Thoracic aorta (tissue), 2 donors: Measurements from ENCODE around the gene NDRG3. TPM values are rescaled to one million over a fixed set of nuclear protein-coding genes. Genes with fewer than 3 reads are reported as not detected.

Experiments used
- ATAC-seq: fragments of 150-250 bp; one replicate; pipeline ENCODE4 v1.8.0; 2017; ENCODE audit warnings: low read depth; ENCODE audit not compliant: insufficient number of reproducible peaks, low FRiP score
- DNase-seq: peaks from one replicate; pipeline ENCODE4 v3.0.0-alpha.2; 2020; ENCODE audit warnings: low spot score
- H3K27ac ChIP-seq, 2 donors: fragments of 200-600 bp; sonication (generic); 1 replicate in 1 of 2; 2 replicates in 1 of 2; pipeline ENCODE4 v1.5.1; 2016; ENCODE audit warnings: mild to moderate bottlenecking in 2 of 2, moderate library complexity in 2 of 2
- H3K27me3 ChIP-seq: fragments of 200-600 bp; sonication (generic); replicated peaks from 2 replicates; pipeline ENCODE4 v1.6.0; 2016; ENCODE audit warnings: mild to moderate bottlenecking; ENCODE audit not compliant: insufficient read depth
- H3K36me3 ChIP-seq: fragments of 200-600 bp; sonication (generic); one replicate; pipeline ENCODE4 v1.5.1; 2016
- H3K4me1 ChIP-seq, 2 donors: fragments of 200-600 bp; sonication (generic); 1 replicate in 1 of 2; 2 replicates in 1 of 2; pipeline versions ENCODE4 v1.5.1 to v1.6.0; 2016; ENCODE audit warnings: low read depth in 2 of 2, mild to moderate bottlenecking in 1 of 2; ENCODE audit not compliant: control insufficient read depth in 1 of 2
- H3K4me3 ChIP-seq: fragments of 200-600 bp; sonication (generic); 2 replicates; pipeline ENCODE4 v1.5.1; 2016; ENCODE audit warnings: mild to moderate bottlenecking
- H3K9me3 ChIP-seq: fragments of 200-600 bp; sonication (generic); 2 replicates; pipeline ENCODE4 v1.5.1; 2016
- total RNA-seq, 2 donors: library from RNA; depleted of rRNA; stranded (reverse); fragments of >200 nt; gene quantifications; one replicate each; pipeline versions ENCODE4 v1.1.0 to v1.2.3, GENCODE V29; 2016
- TF ChIP-seq, protein P1 (sequence below): fragments of 200-600 bp; sonication (generic); IDR thresholded peaks from one replicate; pipeline ENCODE4 v1.5.1; 2019; ENCODE audit warnings: antibody characterized with exemption

Gene NDRG3
- total RNA-seq, 2 donors from 2014 or later: 50.9 to 57.7 TPM

DNA sequence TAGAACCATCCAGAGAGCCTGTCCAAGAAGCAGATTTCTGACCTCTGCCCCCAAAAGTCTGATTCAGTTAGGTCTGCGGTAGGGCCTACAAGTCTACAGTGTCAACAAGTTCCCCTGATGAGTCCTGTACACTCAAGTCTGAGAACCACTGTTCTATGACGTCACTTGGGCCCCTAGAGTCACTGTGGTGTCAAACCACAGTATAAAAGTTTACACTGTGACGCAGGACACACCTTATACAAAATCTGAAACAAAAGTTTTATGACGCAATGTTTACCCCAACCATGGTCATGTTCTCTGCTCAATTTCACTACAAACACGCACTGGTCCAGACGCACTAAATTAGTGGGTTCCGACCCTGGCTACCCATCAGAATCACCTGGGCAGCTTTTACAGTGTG is 117.8 kb downstream of the NDRG3 start:
- Histone ChIP-seq H3K9me3 (no peaks in the 10 kb centered on the region), H3K27ac (no peak overlapping the region), H3K4me1 (no peaks in the 10 kb centered on the region), H3K27me3 (no peaks in the 10 kb centered on the region), H3K36me3 (no peaks in the 10 kb centered on the region), H3K4me3 (no peak overlapping the region)
- ATAC-seq: no peak
- no peak for DNase-seq
- TF ChIP-seq, protein P1, sequence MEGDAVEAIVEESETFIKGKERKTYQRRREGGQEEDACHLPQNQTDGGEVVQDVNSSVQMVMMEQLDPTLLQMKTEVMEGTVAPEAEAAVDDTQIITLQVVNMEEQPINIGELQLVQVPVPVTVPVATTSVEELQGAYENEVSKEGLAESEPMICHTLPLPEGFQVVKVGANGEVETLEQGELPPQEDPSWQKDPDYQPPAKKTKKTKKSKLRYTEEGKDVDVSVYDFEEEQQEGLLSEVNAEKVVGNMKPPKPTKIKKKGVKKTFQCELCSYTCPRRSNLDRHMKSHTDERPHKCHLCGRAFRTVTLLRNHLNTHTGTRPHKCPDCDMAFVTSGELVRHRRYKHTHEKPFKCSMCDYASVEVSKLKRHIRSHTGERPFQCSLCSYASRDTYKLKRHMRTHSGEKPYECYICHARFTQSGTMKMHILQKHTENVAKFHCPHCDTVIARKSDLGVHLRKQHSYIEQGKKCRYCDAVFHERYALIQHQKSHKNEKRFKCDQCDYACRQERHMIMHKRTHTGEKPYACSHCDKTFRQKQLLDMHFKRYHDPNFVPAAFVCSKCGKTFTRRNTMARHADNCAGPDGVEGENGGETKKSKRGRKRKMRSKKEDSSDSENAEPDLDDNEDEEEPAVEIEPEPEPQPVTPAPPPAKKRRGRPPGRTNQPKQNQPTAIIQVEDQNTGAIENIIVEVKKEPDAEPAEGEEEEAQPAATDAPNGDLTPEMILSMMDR: no peak

DNA sequence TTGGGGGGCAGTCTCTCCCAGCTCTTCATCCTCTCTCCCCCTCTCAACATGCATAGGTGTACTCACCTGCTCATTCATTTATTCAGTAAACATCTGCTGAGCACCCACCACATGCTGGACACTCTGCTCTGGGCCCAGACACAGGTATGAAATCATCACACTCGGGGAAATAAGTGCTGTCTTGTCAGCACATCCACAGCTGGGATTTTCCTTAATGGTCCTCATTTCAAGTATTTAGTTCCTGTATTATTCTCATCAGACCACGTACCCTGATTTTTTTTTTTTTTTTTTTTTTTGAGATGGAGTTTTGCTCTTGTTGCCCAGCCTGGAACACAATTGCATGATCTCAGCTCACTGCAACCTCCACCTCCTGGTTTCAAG is 121.0 kb downstream of the NDRG3 start:
- Histone ChIP-seq H3K9me3 (no peaks in the 10 kb centered on the region), H3K4me1 (no peaks in the 10 kb centered on the region), H3K36me3 (no peaks in the 10 kb centered on the region), H3K27me3 (no peaks in the 10 kb centered on the region), H3K4me3 (no peak overlapping the region), H3K27ac (no peak overlapping the region)
- TF ChIP-seq, protein P1: no peak
- ATAC-seq (no peak), DNase-seq (no peak)

DNA sequence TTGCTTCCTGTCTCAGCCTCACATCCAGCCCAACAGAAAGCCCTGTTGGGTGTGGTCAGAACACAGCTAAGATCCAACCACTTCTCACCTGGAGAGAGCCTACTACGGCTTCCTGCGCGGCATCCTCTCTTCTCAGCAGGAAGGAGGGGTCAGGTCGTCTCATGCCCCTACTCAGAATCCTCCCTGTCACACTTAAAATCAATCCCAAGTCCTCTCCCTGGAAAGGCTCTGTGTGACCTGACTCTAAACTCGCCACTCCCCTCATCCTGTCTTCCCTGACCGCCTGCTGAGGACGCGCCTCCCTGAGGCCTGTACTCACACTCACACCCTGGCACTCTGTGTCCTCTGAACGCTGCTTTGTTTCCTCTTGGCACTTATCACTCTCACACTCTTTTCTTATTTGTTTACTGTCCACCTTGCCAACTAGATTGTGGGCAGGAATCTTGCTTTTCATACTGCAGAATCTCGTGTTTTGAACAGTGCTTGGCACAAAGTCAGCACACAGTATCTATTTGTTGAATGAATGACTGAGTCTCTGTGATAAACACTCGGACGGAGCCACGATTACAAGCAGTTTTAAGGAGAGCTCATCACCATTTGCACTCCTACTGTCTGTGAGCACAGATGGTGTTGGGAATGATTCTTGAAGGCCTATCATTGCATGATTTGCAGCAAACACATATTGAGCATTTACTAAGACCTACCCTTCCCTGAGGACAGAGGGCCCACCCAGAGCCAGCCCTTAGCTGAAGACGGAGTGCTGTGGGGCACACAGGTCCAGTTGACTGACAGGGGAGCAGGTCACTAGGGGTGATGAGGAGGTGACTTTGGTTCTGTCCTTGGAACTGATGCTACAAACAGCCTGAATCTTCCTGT is 121.6 kb downstream of the NDRG3 start:
- no peaks in the 10 kb centered on the region for H3K9me3 ChIP-seq
- no peak overlapping the region for H3K4me3 ChIP-seq
- no peak overlapping the region for H3K27ac ChIP-seq
- ATAC-seq (no peak), DNase-seq (no peak)
- TF ChIP-seq, protein P1: no peak
- no peaks in the 10 kb centered on the region for H3K36me3 ChIP-seq
- no peaks in the 10 kb centered on the region for H3K27me3 ChIP-seq
- H3K4me1 ChIP-seq: no peaks in the 10 kb centered on the region

DNA sequence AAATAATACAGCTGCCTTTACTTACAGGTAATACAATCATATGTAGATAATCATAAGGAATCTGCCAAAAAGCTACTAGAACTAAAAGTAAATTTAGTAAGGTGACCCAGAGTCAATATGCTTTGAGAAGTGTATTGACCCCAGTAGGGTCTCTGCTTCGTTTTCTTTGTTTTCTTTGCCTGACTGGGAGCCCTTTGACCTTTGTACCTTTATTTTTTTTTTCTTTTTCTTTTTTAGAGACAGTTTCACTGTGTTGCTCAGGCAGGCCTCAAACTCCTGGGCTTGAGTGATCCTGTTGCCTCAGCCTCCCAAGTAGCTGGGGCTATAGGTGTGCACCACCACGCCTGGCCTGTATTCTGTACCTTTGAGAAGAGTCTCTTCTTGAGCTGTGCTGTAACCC is 122.4 kb downstream of the NDRG3 start:
- DNase-seq (no peak), ATAC-seq (no peak)
- H3K36me3 ChIP-seq: no peaks in the 10 kb centered on the region
- no peaks in the 10 kb centered on the region for H3K9me3 ChIP-seq
- H3K4me1 ChIP-seq: no peaks in the 10 kb centered on the region
- H3K4me3 ChIP-seq: no peak overlapping the region
- H3K27me3 ChIP-seq: no peaks in the 10 kb centered on the region
- no peak overlapping the region for H3K27ac ChIP-seq
- TF ChIP-seq, protein P1: no peak

DNA sequence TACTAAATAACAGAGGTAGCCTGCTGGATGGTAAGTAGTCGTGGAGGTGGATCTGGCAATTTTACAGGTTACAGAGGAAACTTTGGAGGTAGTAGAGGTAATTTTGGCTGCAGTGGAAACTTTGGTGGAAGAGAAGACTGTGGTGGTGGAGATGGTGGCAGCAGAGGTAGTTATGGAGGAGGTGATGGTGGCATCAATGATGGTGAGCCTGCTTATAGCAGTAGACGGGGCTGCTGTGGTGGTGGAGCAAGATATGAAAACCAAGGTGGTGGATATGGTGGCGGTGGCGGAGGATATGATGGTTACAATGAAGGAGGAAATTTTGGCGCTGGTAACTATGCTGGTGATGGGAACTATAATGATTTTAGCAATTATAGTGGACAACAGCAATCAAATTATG is 125.0 kb downstream of the NDRG3 start:
- no peaks in the 10 kb centered on the region for H3K9me3 ChIP-seq
- no peaks in the 10 kb centered on the region for H3K36me3 ChIP-seq
- no peaks in the 10 kb centered on the region for H3K27me3 ChIP-seq
- TF ChIP-seq, protein P1: no peak
- no peaks in the 10 kb centered on the region for H3K4me1 ChIP-seq
- H3K4me3 ChIP-seq: no peak overlapping the region
- DNase-seq (no peak), ATAC-seq (no peak)
- H3K27ac ChIP-seq: no peak overlapping the region
